Bronchial epithelial cell (primary cell): ENCODE measurements around the gene CRYGN. TPM values are rescaled to one million over a fixed set of nuclear protein-coding genes. Genes with fewer than 3 reads are reported as not detected.

ENCODE experiments used
- DNase-seq: peaks from one replicate; pipeline ENCODE4 v3.0.0-alpha.2; 2010; ENCODE audit warnings: low read depth
- FAIRE-seq: peaks from 2 replicates; lab custom pipeline; 2011; peaks lifted over from hg19 to GRCh38; lab: Jason Lieb, UNC
- H3K27me3 ChIP-seq: 2 replicates; pipeline ENCODE4 v1.5.1; 2011; ENCODE audit warnings: low read length; ENCODE audit not compliant: control insufficient read depth, insufficient read depth
- H3K36me3 ChIP-seq: 2 replicates; pipeline ENCODE4 v1.5.1; 2011; ENCODE audit warnings: low read length; ENCODE audit not compliant: control insufficient read depth, insufficient read depth
- H3K4me3 ChIP-seq: 2 replicates; pipeline ENCODE4 v1.5.1; 2011; ENCODE audit warnings: mild to moderate bottlenecking, low read depth, low read length, control low read depth
- total RNA-seq: library from RNA; depleted of rRNA; stranded (reverse); fragments of >200 nt; gene quantifications from 2 replicates; pipeline ENCODE4 v1.2.1, GENCODE V29; 2014
- TF ChIP-seq, protein P1 (sequence below): IDR thresholded peaks from 2 replicates; pipeline ENCODE4 v1.5.1; 2011; ENCODE audit warnings: mild to moderate bottlenecking, moderate library complexity, low read length, control low read depth, inconsistent platforms; ENCODE audit not compliant: insufficient read depth, severe bottlenecking

Gene CRYGN
- total RNA-seq, 1 donor from 2014 or later = not detected

DNA sequence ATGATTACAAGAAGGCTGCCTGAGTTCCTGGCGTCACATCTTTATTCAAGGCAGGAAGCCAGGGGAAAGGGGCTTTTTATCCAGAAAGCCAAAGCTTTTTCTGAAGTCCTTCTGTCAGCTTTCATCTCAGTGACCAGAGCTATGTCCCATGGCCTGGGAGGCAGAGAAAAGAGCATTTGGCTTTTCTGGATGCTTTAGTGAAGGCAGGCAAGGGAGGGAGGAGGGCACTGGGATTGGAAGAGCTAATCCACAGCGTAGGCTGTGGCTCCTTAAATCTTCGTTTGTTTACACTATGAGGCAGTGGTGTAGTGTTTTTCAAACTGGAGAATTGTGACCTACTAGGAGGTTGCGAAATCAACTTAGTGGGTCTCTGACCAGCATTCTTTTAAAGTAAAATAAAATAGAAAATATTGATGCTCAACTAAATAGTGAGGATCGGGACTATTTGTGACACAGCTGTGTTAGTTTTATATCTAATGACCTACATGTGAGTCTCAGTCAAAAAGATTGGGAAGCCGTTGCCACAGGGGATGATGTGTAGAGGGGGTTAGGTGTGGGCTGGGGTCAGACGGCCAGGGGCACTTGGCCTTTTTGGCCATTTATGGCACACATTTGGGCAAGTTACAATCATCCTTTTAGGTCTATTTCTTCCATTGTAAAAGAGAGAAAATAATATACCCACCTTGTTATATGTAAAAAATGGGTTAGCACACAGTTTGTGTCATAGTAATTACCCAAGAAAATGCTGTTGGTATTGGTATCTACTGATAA is 14.1 kb downstream of the CRYGN start:
- H3K36me3 ChIP-seq = no peaks in the 10 kb centered on the region
- TF ChIP-seq, protein P1, sequence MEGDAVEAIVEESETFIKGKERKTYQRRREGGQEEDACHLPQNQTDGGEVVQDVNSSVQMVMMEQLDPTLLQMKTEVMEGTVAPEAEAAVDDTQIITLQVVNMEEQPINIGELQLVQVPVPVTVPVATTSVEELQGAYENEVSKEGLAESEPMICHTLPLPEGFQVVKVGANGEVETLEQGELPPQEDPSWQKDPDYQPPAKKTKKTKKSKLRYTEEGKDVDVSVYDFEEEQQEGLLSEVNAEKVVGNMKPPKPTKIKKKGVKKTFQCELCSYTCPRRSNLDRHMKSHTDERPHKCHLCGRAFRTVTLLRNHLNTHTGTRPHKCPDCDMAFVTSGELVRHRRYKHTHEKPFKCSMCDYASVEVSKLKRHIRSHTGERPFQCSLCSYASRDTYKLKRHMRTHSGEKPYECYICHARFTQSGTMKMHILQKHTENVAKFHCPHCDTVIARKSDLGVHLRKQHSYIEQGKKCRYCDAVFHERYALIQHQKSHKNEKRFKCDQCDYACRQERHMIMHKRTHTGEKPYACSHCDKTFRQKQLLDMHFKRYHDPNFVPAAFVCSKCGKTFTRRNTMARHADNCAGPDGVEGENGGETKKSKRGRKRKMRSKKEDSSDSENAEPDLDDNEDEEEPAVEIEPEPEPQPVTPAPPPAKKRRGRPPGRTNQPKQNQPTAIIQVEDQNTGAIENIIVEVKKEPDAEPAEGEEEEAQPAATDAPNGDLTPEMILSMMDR = no peak
- FAIRE-seq (no peak), DNase-seq (peak; percentile 41)
- H3K27me3 ChIP-seq = peaks cover 2% of the 10 kb centered on the region
- H3K4me3 ChIP-seq = no peak overlapping the region

DNA sequence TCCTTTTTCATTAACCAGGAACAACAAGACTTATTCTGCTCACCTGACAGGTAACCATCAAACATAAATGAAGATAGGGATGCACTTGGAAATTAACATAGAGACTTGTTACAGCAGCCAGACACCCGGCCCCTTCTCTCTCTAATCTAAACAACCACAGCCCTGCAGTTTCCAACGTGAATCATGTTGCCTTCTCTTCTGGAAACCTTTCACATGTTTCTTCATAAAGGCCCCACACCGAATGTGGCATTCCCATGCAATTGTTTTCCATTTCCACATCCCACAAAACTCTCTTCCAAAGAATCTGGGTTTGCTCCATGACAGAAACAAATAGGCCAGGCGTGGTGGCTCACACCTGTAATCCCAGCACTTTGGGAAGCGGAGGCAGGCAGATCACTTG is 15.1 kb downstream of the CRYGN start:
- FAIRE-seq (no peak), DNase-seq (no peak)
- Histone ChIP-seq H3K4me3 (no peak overlapping the region), H3K36me3 (no peaks in the 10 kb centered on the region), H3K27me3 (peaks cover 3% of the 10 kb centered on the region)
- TF ChIP-seq, protein P1 = no peak

DNA sequence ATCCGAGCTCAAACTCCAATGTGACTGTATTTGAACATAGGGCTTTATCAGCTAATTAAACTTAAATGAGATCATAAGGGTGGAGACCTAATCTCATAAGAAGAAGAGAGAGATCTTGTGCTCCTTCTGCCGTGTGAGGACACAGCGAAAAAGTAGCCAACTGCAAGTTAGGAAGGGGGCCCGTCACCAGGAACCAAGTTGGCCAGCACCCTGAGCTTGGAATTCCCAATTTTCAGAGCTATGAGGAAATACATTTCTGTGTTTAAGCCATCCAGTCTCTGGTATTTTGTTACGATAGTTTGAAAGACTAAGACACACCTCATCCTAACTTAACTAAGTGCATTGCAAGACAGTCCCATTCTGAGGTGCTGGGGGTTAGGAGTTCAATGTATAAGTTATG is 16.0 kb downstream of the CRYGN start:
- H3K4me3 ChIP-seq = no peak overlapping the region
- no peak for DNase-seq
- no peak for FAIRE-seq
- no peaks in the 10 kb centered on the region for H3K36me3 ChIP-seq
- TF ChIP-seq, protein P1 = no peak
- peaks cover 3% of the 10 kb centered on the region for H3K27me3 ChIP-seq

DNA sequence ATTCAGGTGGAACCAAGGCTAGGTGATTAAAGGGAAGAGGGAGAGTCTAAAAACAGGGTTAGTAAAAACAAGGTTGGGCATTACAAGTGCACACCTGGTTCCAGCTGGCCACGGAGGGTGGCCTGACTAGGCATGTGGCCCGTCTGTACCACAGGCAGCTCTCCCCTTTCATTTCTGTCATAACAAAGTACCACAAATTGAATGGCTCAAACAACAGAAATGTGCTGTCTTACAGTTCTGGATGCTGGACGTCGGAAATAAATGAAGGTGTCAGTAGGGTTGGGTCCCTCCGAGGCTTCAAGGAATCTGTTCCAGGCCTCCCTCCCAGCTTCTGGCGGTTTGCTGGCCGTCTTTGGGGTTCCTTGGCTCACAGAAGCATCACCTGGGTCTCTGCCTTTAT is 16.7 kb downstream of the CRYGN start:
- DNase-seq = no peak
- Histone ChIP-seq H3K36me3 (no peaks in the 10 kb centered on the region), H3K4me3 (no peak overlapping the region), H3K27me3 (peaks cover 3% of the 10 kb centered on the region)
- TF ChIP-seq, protein P1 = no peak
- FAIRE-seq = no peak

DNA sequence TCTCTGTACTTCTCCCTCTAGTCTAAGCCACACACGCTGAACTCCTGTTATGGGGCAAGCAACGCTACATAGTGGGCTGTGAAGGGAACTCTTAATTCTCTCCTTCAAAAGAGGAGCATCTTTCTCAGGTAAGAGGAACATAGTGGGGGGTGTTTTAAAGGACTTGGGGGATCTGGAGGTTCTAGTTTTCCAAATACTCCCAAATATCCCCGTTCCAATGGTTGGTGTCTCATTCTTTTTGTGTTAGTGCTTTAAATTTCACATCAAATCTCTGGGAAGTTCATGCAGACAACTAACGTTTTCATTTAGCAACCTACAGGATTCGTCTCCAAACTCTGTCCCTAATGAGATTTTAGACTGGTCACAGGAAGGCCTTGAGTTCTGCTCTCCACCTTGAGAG is 17.7 kb downstream of the CRYGN start:
- Histone ChIP-seq H3K27me3 (peaks cover 3% of the 10 kb centered on the region), H3K36me3 (no peaks in the 10 kb centered on the region), H3K4me3 (no peak overlapping the region)
- DNase-seq (no peak), FAIRE-seq (no peak)
- TF ChIP-seq, protein P1 = no peak

DNA sequence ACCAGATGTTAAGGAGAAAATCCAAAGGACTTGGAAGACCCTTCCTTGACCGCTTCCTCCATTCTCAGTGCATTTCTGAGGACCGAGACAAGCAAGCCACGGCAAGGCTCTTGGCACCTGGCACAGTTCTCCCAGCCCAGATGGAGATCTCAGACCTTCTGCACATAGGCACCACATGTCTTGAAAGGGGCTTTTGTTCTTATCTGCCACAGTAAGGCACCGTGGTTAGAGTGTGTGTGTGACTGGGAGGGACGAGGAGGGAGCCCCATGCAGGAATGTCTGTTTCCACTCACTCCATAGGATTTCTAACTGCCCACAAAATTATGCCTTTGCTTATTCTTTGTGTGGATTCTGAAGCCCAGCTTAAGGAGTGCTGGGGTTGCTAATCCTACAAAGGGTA is 19.8 kb downstream of the CRYGN start:
- H3K4me3 ChIP-seq = no peak overlapping the region
- no peak for FAIRE-seq
- TF ChIP-seq, protein P1 = no peak
- no peak for DNase-seq
- H3K27me3 ChIP-seq = peaks cover 3% of the 10 kb centered on the region
- H3K36me3 ChIP-seq = no peaks in the 10 kb centered on the region
